Ectodermal cell (in vitro differentiated cells): Measurements from ENCODE around the gene ATF6B.

Experiments used
- H3K27ac ChIP-seq: 2 replicates; pipeline ENCODE4 v1.7.0; 2013; ENCODE audit warnings: mild to moderate bottlenecking, low read depth, low read length; ENCODE audit not compliant: insufficient read depth, poor library complexity, severe bottlenecking
- H3K27me3 ChIP-seq: 2 replicates; pipeline ENCODE4 v1.7.0; 2013; ENCODE audit warnings: mild to moderate bottlenecking, low read length; ENCODE audit not compliant: insufficient read depth, control insufficient read depth, poor library complexity, severe bottlenecking
- H3K36me3 ChIP-seq: one replicate; pipeline ENCODE4 v1.7.0; 2013; ENCODE audit warnings: low read length; ENCODE audit not compliant: control insufficient read depth, insufficient read depth
- H3K4me1 ChIP-seq: one replicate; pipeline ENCODE4 v1.7.0; 2013; ENCODE audit warnings: low read length; ENCODE audit not compliant: control insufficient read depth, insufficient read depth
- H3K4me3 ChIP-seq: 2 replicates; pipeline ENCODE4 v1.7.0; 2013; ENCODE audit warnings: low read depth, low read length, control low read depth; ENCODE audit not compliant: insufficient read depth
- H3K9me3 ChIP-seq: 2 replicates; pipeline ENCODE4 v1.7.0; 2013; ENCODE audit warnings: mild to moderate bottlenecking, low read length, moderate library complexity; ENCODE audit not compliant: control insufficient read depth
- WGBS, 2 experiments: methylation state at CpG; one replicate each; pipeline ENCODE4 v1.1.7; 2013; ENCODE audit warnings: missing lambda C conversion rate in 2 of 2; 5-methylcytosine and 5-hydroxymethylcytosine counted together

ATF6B gene

DNA sequence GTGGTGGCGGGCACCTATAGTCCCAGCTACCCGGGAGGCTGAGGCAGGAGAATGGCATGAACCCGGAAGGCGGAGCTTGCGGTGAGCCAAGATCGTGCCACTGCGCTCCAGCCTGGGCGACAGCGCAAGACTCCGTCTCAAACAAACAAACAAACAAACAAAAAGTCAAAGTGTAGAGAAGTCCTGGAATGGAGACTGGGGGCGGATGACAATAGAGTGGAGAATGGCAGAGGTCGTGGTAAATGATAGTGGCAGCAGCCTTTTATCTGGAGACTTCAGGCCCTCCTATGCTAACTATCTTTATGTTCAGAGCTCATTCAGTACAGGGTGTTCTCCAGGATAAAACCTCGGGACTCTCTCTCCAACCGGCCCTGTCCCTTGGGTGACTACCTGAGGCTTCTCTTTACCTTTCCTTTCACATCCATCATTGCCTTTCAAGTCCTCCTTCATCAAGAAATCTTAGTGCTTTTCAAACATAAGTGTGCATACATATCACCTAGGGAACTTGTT, 3.4 kb upstream of the ATF6B start:
- H3K9me3 ChIP-seq, result no peaks in the 10 kb centered on the region
- 87 to 93% methylated on average over 10 to 14 of the region's 14 CpGs for WGBS, 2 experiments
- no peak overlapping the region for H3K4me3 ChIP-seq
- peaks cover 4% of the 10 kb centered on the region for H3K27me3 ChIP-seq
- no peaks in the 10 kb centered on the region for H3K36me3 ChIP-seq
- H3K27ac ChIP-seq, result no peak overlapping the region
- H3K4me1 ChIP-seq, result peaks cover 24% of the 10 kb centered on the region

DNA sequence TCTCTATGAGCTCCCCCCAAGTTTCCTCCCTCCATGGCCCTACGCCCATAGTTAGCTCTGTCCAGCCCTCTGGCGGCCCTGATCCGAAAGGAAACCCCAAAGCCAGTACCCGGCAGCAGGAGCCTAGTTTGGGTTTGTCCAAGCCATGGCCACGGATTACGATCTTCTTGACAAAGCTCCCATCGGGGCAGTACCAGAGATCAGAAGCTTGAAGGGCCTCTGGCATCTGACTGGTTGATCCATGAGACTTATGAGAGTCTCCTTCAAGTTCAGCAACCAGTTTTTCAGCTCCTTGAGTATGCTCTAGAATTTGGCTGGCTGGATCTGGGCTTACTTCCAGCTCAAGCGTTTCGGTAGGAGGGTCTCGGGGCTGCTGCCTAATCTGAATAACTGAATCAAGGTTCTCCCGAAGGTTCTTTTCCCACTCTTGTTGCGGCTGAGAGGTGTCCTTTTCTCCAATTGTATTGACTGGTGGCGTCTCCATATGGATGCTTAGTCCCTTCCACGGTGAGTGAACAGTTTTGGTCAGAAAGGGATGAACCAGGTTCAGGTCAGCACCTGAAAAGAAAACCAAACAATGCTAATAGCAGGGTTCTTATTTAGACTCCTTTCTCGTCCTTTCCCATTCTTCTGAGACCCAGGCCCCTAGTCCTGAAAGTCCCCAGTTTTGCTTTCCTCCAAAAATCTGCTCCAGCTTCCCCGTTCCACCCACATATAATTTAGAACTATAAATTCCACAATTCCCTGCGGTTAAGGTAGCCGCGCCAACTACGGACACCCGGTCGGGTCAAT, 1.4 kb upstream of the ATF6B start:
- Histone ChIP-seq H3K4me1 (peaks cover 24% of the 10 kb centered on the region), H3K36me3 (no peaks in the 10 kb centered on the region), H3K4me3 (peak overlapping the region; percentile 96), H3K27me3 (peaks cover 4% of the 10 kb centered on the region), H3K9me3 (no peaks in the 10 kb centered on the region), H3K27ac (peak overlapping the region; percentile 44)
- WGBS, 2 experiments, result 47% methylated on average over 22 of the region's 22 CpGs

GRCh38 chr6:32128751-32129296, 778 bp upstream of the ATF6B start:
- no peaks in the 10 kb centered on the region for H3K36me3 ChIP-seq
- H3K27me3 ChIP-seq, result peaks cover under 1% of the 10 kb centered on the region
- H3K9me3 ChIP-seq, result no peaks in the 10 kb centered on the region
- peaks cover 24% of the 10 kb centered on the region for H3K4me1 ChIP-seq
- no peak overlapping the region for H3K27ac ChIP-seq
- whole genome bisulfite sequencing, 2 experiments, result 88 to 91% methylated on average over 13 of the region's 13 CpGs
- H3K4me3 ChIP-seq, result peak overlapping the region; percentile 96

GRCh38 chr6:32127409-32127716, 683 bp downstream of the ATF6B start:
- Histone ChIP-seq H3K27ac (peak overlapping the region; percentile 94), H3K4me1 (peaks cover 24% of the 10 kb centered on the region)

GRCh38 chr6:32126880-32127279, 1.2 kb downstream of the ATF6B start:
- Histone ChIP-seq H3K4me3 (peak overlapping the region; percentile 91), H3K9me3 (no peaks in the 10 kb centered on the region), H3K27me3 (no peaks in the 10 kb centered on the region), H3K27ac (no peak overlapping the region), H3K4me1 (peaks cover 24% of the 10 kb centered on the region), H3K36me3 (peaks cover 4% of the 10 kb centered on the region)
- WGBS, 2 experiments, result 86 to 91% methylated on average over 7 to 8 of the region's 8 CpGs

More at GRCh38 chr6:32127409-32127716, 683 bp downstream of the ATF6B start:
- peak overlapping the region; percentile 91 for H3K4me3 ChIP-seq
- no peaks in the 10 kb centered on the region for H3K36me3 ChIP-seq
- WGBS, 2 experiments, result 18 to 19% methylated on average over 9 of the region's 9 CpGs
- no peaks in the 10 kb centered on the region for H3K9me3 ChIP-seq
- H3K27me3 ChIP-seq, result no peaks in the 10 kb centered on the region

- 90 to 92% methylated on average over 4 of the region's 4 CpGs for WGBS, 2 experiments
- H3K4me3 ChIP-seq, result no peak overlapping the region
- H3K27ac ChIP-seq, result no peak overlapping the region
- H3K4me1 ChIP-seq, result peaks cover 14% of the 10 kb centered on the region
- no peaks in the 10 kb centered on the region for H3K9me3 ChIP-seq
- peaks cover 11% of the 10 kb centered on the region for H3K36me3 ChIP-seq
- H3K27me3 ChIP-seq, result no peaks in the 10 kb centered on the region
Measured at GRCh38 chr6:32123681-32124080, 4.4 kb downstream of the ATF6B start.

DNA sequence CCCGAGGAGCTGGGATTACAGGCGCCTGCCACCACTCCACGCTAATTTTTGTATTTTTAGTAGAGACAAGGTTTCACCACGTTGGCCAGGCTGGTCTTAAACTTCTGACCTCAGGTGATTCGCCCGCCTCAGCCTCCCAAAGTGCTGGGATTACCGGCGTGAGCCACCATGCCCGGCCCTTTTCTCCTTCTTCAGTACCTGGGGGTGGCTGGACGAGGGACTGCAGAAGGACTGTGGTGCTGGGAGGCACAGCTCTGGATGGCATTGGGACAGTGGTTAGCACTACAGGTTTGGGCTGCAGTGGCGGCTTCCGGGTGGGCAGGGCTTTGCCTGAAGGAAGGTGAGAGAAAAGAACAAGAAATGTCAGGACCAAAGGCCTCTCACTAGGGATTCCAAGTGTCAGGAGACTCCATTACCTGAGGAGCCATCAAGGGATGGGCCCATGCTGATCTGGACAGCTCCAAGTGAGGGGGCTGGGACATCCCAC, 7.4 kb downstream of the ATF6B start:
- peaks cover 36% of the 10 kb centered on the region for H3K36me3 ChIP-seq
- no peaks in the 10 kb centered on the region for H3K9me3 ChIP-seq

DNA sequence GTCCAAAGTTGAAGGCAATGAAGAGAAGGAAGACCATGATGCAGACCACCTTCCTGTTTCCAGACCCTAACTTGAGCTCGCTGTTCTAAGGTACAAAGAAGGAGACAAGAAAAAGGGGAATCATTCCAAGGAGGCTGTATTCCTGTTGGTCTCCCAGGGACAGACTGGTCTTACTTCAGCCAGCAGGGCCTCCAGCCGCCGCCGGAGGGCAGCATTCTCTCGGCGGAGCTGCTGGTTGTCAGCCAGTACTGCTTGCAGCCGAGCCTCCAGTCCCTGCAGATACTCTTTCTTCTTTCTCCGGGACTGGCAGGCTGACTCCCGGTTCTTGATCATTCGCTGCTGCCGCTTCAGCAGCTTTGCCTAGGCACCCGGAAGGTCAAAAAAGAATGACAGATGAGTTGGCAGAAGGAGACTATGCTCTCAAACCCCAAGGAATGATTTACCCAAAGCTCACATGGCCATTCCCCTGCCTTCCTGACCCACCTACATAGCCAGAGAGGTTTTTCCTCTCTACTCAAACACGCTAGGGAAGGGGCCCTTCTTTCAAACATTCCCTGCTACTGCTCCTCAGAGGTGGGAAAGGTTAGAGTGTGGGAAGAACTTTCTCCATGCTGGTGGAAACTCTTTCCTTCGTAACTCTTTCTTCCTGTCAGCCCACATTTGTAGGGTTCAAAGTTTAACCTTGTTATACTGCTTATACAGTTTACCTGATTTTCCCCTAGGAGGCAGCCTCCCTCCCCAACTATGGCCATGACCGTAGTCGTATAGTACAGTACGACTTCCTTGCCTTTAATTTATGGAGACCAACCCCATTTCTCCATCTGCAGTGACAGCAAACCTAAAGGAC, 9.0 kb downstream of the ATF6B start:
- H3K36me3 ChIP-seq, result peaks cover 37% of the 10 kb centered on the region
- no peaks in the 10 kb centered on the region for H3K9me3 ChIP-seq
- WGBS, 2 experiments, result 30 to 34% methylated on average over 16 to 17 of the region's 17 CpGs
- H3K27ac ChIP-seq, result peak overlapping the region; percentile 47
- H3K27me3 ChIP-seq, result no peaks in the 10 kb centered on the region
- H3K4me3 ChIP-seq, result no peak overlapping the region
- no peaks in the 10 kb centered on the region for H3K4me1 ChIP-seq

More for the DNA sequence above, 7.4 kb downstream of the ATF6B start:
- Histone ChIP-seq H3K4me3 (no peak overlapping the region), H3K4me1 (no peaks in the 10 kb centered on the region), H3K27ac (no peak overlapping the region), H3K27me3 (no peaks in the 10 kb centered on the region)
- 93 to 98% methylated on average over 12 of the region's 12 CpGs for WGBS, 2 experiments

- Histone ChIP-seq H3K36me3 (peaks cover 37% of the 10 kb centered on the region), H3K27ac (no peak overlapping the region), H3K4me3 (no peak overlapping the region), H3K9me3 (no peaks in the 10 kb centered on the region), H3K27me3 (no peaks in the 10 kb centered on the region), H3K4me1 (no peaks in the 10 kb centered on the region)
- WGBS, 2 experiments, result 92 to 95% methylated on average over 9 of the region's 9 CpGs
Measured at GRCh38 chr6:32117461-32117860, 10.6 kb downstream of the ATF6B start.

DNA sequence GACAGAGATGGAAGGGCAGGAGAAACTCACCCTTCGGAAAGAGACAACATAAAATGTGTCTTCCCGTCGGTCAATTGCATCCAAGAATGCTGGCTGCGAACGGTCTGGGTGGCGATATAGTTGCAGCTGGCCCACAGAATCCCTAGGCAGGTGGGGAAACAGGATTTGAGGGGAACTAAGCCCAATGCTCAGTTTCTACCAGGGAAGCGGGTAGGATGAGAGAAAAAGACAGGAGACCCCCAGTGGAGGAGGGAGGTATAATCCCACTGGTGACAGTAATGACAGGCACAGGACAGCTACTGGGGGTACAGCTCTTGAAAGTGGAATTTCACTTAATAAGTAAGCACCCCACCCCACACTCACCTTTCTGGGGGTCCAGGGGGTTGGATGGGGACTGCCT, 11.4 kb downstream of the ATF6B start:
- no peak overlapping the region for H3K4me3 ChIP-seq
- 91 to 92% methylated on average over 7 of the region's 7 CpGs for WGBS, 2 experiments
- no peaks in the 10 kb centered on the region for H3K4me1 ChIP-seq
- H3K27me3 ChIP-seq, result no peaks in the 10 kb centered on the region
- H3K36me3 ChIP-seq, result peaks cover 31% of the 10 kb centered on the region
- no peaks in the 10 kb centered on the region for H3K9me3 ChIP-seq
- no peak overlapping the region for H3K27ac ChIP-seq
